Keratinocyte (primary cell): ENCODE measurements around the gene TLCD1.

ENCODE experiments used
- CTCF ChIP-seq, 3 experiments: IDR thresholded peaks in 1 of 3; conservative IDR thresholded peaks in 1 of 3; optimal IDR thresholded peaks in 1 of 3; 2 replicates in 2 of 3; 3 replicates in 1 of 3; pipeline versions ENCODE3 to v1.5.1; 2011; ENCODE audit warnings: low read length in 3 of 3, mild to moderate bottlenecking in 3 of 3, moderate library complexity in 2 of 3, control low read depth in 1 of 3, inconsistent platforms in 1 of 3; ENCODE audit not compliant: insufficient read depth in 2 of 3; ENCODE audit errors: extremely low read depth in 1 of 3
- EZH2 ChIP-seq: IDR thresholded peaks from one replicate; pipeline ENCODE4 v1.6.1; 2012; ENCODE audit warnings: inconsistent platforms, mild to moderate bottlenecking, low read length, moderate library complexity

- no peak for TF ChIP-seq CTCF (optimal IDR thresholded peaks at IDR 0.05 in 1 of 3, IDR thresholded peaks at IDR 0.05 in 1 of 3, conservative IDR thresholded peaks at IDR 0.05 in 1 of 3; ENCODE audit: extremely low read depth in 1 of 3, insufficient read depth in 2 of 3, low read length in 3 of 3)
- TF ChIP-seq EZH2 = no peak
Measured at GRCh38 chr17:28693869-28694268, 32.2 kb downstream of the TLCD1 start.
